Neural cell (in vitro differentiated cells): ENCODE measurements around the gene ACRV1.

ENCODE experiments used
- CTCF ChIP-seq: fragments of 450-650 bp; IDR thresholded peaks from 2 replicates; pipeline ENCODE4 v1.5.1; 2014; ENCODE audit warnings: antibody characterized with exemption, mild to moderate bottlenecking, moderate library complexity; ENCODE audit not compliant: poor library complexity, severe bottlenecking
- EP300 ChIP-seq: fragments of 450-650 bp; conservative IDR thresholded peaks from 2 replicates; pipeline ENCODE4 v1.6.1; 2014; ENCODE audit warnings: antibody characterized with exemption, mild to moderate bottlenecking, moderate library complexity; ENCODE audit not compliant: poor library complexity, severe bottlenecking
- EZH2 ChIP-seq: fragments of 200-600, 300-800 bp; shearing (Covaris generic), sonication (generic); IDR thresholded peaks from 2 replicates; pipeline ENCODE4 v1.6.1; 2014; ENCODE audit warnings: antibody characterized with exemption, low read length, borderline replicate concordance, mild to moderate bottlenecking; ENCODE audit not compliant: insufficient read depth, poor library complexity, severe bottlenecking
- MXI1 ChIP-seq: fragments of 450-650 bp; conservative IDR thresholded peaks from 2 replicates; pipeline ENCODE4 v1.6.1; 2014; ENCODE audit warnings: antibody characterized with exemption, mild to moderate bottlenecking; ENCODE audit not compliant: poor library complexity, severe bottlenecking
- POLR2AphosphoS5 ChIP-seq: IDR thresholded peaks from 2 replicates; pipeline ENCODE4 v1.6.1; 2012
- RAD21 ChIP-seq: fragments of 450-650 bp; conservative IDR thresholded peaks from 2 replicates; pipeline ENCODE4 v1.6.1; 2014; ENCODE audit warnings: antibody characterized with exemption, mild to moderate bottlenecking, moderate library complexity
- REST ChIP-seq: IDR thresholded peaks from 2 replicates; pipeline ENCODE4 v1.6.1; 2012; ENCODE audit warnings: borderline replicate concordance
- SMC3 ChIP-seq: fragments of 450-650 bp; conservative IDR thresholded peaks from 2 replicates; pipeline ENCODE4 v1.6.1; 2014; ENCODE audit warnings: antibody characterized with exemption, mild to moderate bottlenecking, moderate library complexity; ENCODE audit not compliant: poor library complexity
- TAF1 ChIP-seq: IDR thresholded peaks from 2 replicates; pipeline ENCODE4 v1.6.1; 2012; ENCODE audit warnings: low read depth

- TF ChIP-seq POLR2AphosphoS5 (no peak), CTCF (no peak), EZH2 (no peak), EP300 (no peak), TAF1 (no peak), MXI1 (no peak), RAD21 (no peak), REST (no peak), SMC3 (no peak)
These were observed 6.4 kb downstream of the ACRV1 start for GRCh38 chr11:125674210-125674609.
